AG04449 (cell line): ENCODE results near the gene VSTM1.
"Not testable (repeated sequence)": the region's sequence is repeated elsewhere in the genome, so short reads cannot be mapped to it uniquely, and the experiment has no call there.

Experiments used
- CTCF ChIA-PET: fragments of 350-600 bp; formaldehyde crosslinking; extraction: SDS; loops from one replicate; lab custom pipeline; 2021; ENCODE audit warnings: antibody characterized with exemption; lab: Yijun Ruan, JAX
- POLR2A ChIA-PET: fragments of 400-600, 350-600 bp; formaldehyde crosslinking; extraction: SDS; loops from one replicate; lab custom pipeline; 2020; ENCODE audit warnings: antibody characterized with exemption, inconsistent platforms; lab: Yijun Ruan, JAX
- DNase-seq: peaks from one replicate; pipeline ENCODE4 v3.0.0-alpha.2; 2010; ENCODE audit warnings: low read depth, low spot score
- H3K4me3 ChIP-seq: 2 replicates; pipeline ENCODE4 v1.5.1; 2011; ENCODE audit warnings: low read depth, mild to moderate bottlenecking, control low read depth, low read length
- TF ChIP-seq, protein P1 (sequence below): IDR thresholded peaks from one replicate; pipeline ENCODE4 v1.5.1; 2011; ENCODE audit warnings: mild to moderate bottlenecking, moderate library complexity, low read length, control low read depth, inconsistent platforms; ENCODE audit not compliant: insufficient read depth; ENCODE audit errors: missing control alignments

Gene VSTM1

DNA sequence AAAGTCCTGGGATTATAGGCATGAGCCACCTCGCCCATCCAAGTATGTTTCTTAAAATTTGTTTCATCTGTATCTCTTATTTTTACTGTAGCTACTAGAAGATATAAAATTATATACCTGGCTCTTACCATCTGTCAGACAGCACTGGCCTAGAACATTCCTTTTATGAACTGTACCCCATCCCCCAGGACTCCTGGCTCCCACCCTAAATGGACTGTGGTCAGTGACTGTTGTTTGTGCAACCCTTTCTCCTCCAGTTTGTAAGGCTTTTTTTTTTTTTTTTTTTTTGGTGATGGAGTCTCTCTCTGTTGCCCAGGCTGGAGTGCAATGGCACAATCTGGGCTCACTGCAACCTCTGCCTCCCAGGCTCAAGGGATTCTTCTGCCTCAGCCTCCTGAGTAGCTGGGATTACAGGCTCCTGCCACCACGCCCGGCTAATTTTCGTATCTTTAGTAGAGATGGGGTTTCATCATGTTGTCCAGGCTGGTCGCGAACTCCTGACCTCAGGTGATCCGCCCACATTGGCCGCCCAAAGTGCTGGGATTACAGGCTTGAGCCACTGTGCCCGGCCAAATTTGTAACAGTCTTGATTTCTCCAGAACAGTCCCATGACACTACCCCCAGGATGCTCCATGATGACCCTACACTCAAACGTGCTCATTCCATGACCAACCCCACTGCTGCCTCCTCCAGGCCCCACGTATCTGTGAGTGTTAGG lies 41.5 kb upstream of the VSTM1 start:
- TF ChIP-seq, protein P1, sequence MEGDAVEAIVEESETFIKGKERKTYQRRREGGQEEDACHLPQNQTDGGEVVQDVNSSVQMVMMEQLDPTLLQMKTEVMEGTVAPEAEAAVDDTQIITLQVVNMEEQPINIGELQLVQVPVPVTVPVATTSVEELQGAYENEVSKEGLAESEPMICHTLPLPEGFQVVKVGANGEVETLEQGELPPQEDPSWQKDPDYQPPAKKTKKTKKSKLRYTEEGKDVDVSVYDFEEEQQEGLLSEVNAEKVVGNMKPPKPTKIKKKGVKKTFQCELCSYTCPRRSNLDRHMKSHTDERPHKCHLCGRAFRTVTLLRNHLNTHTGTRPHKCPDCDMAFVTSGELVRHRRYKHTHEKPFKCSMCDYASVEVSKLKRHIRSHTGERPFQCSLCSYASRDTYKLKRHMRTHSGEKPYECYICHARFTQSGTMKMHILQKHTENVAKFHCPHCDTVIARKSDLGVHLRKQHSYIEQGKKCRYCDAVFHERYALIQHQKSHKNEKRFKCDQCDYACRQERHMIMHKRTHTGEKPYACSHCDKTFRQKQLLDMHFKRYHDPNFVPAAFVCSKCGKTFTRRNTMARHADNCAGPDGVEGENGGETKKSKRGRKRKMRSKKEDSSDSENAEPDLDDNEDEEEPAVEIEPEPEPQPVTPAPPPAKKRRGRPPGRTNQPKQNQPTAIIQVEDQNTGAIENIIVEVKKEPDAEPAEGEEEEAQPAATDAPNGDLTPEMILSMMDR, result no peak
- DNase-seq, result no peak
- ChIA-PET CTCF (no interaction called here), POLR2A (no interaction called here)
- H3K4me3 ChIP-seq, result no peak overlapping the region

DNA sequence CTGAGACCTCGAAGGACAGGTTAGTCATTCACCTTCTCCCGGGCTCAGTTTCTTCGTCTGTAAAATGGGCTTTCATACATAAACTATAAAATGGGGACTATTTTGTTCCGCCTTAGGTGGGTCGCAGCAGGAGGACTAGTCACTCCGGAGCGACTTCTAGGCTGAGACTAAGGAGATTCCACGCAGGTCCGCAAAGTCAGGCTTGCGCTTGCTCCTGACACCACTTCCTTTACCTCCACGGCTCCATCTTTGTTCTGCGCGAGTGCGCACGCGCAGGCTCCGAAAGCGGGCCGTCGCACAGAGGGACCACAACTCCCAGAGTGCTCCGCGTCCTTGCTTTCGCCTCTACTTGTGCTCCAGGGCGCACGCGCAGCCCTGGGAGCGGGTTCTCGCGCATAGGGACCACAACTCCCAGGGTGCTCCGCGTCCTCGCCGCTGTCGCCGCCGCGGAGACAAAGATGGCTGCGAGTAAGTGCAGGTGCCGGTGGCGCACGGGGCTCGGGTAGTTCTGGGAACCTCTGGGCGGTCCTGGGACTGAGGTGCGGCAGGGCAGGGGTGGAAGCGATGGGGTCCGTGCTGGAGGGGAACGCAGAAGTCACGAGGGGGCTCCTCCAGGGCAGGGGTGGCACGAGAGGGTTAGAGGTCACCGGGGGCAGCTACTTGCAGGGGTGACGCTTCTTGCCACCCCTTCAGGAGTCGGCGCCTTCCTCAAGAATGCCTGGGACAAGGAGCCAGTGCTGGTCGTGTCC lies 38.9 kb upstream of the VSTM1 start, which contains the start of gene NDUFA3:
Gene NDUFA3, plus strand, starts transcription at position 435 of the 749 bp plus-strand sequence. Its CDS starts 24 bp downstream, at position 459.
- DNase-seq, result peak; percentile 80
- POLR2A ChIA-PET, result interaction anchor here (0.6 to 1.3 kb wide), 2 partner anchors 12 to 13 kb away, joined by 5 to 8 read pairs; partner anchors contain the start of genes PRPF31 and TFPT
- TF ChIP-seq, protein P1, result no peak
- CTCF ChIA-PET, result interaction anchor here (0.6 to 1.1 kb wide), 2 partner anchors 79 to 115 kb away, joined by 3 read pairs; no protein-coding TSS in a partner anchor
- H3K4me3 ChIP-seq, result peak within 1 kb of the TSS; percentile 91

DNA sequence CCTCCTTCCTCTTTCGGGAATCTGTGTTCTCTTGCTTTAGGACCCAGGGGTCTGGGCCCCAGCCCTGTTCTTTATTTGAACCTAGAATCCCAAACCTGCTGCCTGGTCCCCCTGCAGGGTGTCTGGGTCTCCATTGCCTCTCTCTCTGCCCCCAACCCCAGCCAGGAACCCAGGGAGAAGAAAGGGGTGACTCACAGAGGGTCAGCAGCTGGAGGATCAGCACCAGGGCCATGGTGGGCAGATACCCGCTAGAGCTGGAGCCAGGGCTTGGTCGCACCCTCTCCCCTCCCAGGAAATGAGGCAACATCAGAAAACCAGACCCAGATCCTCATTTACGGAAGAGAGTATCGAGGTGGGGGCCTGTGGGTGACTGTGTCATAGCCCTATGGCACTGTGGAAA lies 36.9 kb upstream of the VSTM1 start, which contains the start of gene OSCAR:
Gene OSCAR, minus strand, starts transcription at position 243 of the 400 bp plus-strand sequence. Its CDS starts 11 bp downstream, at position 232.
- POLR2A ChIA-PET, result no interaction called here

DNA sequence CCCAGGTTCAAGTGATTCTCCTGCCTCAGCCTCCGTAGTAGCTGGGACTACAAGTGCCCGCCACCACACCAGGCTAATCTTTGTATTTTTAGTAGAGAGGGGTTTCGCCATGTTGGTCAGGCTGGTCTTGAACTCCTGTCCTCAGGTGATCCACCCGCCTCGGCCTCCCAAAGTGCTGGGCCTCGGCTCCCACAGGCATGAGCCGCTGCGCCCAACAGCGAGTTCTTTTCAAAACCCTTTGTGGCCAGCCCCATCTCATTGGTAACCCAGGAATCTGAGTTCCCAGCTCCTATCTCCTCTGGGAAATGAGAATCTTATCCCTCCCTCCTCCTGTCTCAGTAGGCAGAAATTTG lies 36.2 kb upstream of the VSTM1 start:
- POLR2A ChIA-PET, DNase-seq, H3K4me3 ChIP-seq, CTCF ChIA-PET: not testable (repeated sequence)

More for the DNA sequence above, 36.9 kb upstream of the VSTM1 start, which contains the start of gene OSCAR:
- TF ChIP-seq, protein P1, result no peak
- no peak for DNase-seq
- CTCF ChIA-PET, result no interaction called here
- H3K4me3 ChIP-seq, result no peak within 1 kb of the TSS

DNA sequence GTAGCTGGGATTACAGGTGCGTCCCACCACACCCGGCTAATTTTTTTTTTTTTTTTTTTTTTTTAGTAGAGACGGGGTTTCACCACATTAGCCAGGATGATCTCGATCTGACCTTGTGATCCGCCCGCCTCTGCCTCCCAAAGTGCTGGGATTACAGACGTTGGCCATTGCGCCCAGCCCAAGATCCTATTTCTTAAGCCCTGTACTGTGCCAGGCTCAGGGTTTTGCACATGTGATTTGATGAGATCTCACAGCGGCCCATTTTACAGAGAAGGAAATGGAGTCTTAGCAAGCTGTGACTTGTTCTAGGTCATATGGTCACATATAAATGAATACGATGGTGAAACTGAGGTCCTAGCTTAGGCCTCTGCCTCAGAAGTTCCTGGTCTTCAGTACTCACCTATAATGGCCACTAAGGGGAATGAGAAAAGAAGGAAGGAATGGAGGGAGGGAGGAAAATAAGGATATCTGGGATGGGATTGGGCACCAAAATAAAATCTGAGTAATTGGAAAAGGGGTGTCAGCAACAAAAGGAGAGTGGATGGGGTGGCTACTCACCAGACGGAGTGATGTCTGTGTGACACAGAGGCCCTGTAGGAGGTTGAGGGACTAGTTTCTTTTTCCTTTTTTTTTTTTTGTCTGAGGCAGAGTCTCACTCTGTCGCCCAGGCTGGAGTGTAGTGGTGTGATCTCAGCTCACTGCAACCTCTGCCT lies 35.6 kb upstream of the VSTM1 start:
- CTCF ChIA-PET, result no interaction called here
- TF ChIP-seq, protein P1, result no peak
- POLR2A ChIA-PET, result no interaction called here

DNA sequence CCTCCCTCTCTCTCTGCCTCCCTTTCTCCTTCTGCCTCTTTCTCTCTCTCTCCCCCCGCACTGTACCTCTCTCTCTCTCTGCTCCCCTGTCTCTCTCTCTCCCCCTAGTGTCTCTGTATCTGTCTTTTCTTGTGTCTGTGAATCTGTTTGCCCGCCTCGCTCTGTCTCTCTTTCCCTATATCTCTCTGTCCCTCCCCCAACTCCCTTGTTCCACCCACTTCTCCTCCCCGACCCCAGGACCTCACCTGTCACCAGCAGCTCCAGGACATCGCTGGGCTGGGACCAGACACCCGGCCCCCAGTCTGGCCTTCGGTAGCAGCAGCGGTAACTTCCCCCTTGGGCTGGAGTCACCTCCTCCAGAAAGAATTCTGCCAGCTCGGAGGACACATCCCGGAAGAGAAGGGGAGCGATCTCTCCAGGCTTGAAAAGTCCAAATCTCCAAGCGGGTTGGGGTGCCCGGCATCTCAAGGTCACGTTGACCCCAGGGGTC lies 33.0 kb upstream of the VSTM1 start:
- DNase-seq, result no peak
- CTCF ChIA-PET, result interaction anchor here (0.6 to 1.9 kb wide), 8 partner anchors 10 to 324 kb away, joined by 3 to 9 read pairs (median 3); no protein-coding TSS in a partner anchor
- TF ChIP-seq, protein P1, result peak; percentile 55
- peak overlapping the region; percentile 46 for H3K4me3 ChIP-seq
- POLR2A ChIA-PET, result no interaction called here

More for the DNA sequence above, 35.6 kb upstream of the VSTM1 start:
- no peak for DNase-seq
- no peak overlapping the region for H3K4me3 ChIP-seq

DNA sequence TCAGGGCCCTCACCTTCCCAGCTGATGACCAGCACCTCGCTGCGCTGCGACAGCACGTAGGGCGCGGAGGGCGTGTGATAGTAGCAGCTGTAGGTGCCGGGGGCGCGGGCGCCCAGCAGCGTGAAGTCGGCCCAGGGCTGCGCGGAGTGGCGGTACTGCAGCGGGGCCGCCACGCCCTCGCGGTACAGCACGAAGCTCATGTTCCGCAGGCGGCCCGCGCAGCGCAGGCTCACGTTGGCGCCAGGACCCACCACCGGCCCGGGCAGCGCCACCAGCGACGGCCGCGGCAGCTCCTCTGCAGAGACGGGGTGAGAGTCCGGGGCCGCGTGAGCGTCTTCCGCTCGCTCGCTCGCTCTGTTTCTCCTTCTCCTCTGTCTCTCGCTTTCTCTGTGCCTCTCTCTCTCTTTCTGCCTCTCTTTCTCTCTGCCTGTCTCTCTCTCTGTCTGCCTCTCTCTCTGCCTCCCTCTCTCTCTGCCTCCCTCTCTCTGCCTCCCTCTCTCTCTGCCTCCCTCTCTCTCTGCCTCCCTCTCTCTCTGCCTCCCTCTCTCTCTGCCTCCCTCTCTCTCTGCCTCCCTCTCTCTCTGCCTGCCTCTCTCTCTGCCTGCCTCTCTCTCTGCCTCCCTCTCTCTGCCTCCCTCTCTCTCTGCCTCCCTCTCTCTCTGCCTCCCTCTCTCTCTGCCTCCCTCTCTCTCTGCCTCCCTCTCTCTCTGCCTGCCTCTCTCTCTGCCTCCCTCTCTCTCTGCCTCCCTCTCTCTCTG lies 32.3 kb upstream of the VSTM1 start:
- H3K4me3 ChIP-seq, result peak overlapping the region; percentile 51
- CTCF ChIA-PET, result interaction anchor here (1.0 to 2.1 kb wide), 5 partner anchors 41 to 303 kb away, joined by 3 to 9 read pairs (median 3); partner anchors contain the start of gene CNOT3
- DNase-seq, POLR2A ChIA-PET: not testable (repeated sequence)
